ENCODE data around the gene CUEDC1. TPM values are rescaled to one million over a fixed set of nuclear protein-coding genes. Genes with fewer than 3 reads are reported as not detected.

The CUEDC1 gene
- polyA plus RNA-seq, 1 experiment, result 48.5 TPM

DNA sequence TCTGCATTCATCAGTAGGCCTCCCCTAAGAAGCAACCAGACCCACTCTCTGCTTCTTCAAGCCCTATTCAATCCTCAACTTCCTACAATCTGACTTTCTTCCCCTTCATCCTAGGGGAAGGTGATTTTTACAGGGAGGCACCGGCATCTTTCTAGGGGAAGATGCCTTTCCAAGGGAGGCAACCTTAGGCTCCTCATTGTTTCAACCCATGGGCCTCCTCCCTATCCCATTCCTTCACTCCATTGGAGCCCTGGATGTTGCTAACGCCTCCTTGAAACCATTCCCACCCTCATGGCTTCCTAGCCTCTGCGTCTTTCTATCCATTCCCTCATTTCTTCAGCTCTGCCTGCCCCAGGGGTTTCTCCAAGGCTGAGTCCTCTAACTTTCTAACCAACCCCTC lies 2.7 kb upstream of the CUEDC1 start:
- no peaks in the 10 kb centered on the region for H3K27me3 ChIP-seq (ENCODE audit: control insufficient read depth, insufficient read depth, low read length)
- CTCF ChIA-PET, result interaction anchor here (1.4 kb wide), 1 partner anchor 13 kb away, joined by 3 read pairs; no protein-coding TSS in a partner anchor
- no peaks in the 10 kb centered on the region for H3K36me3 ChIP-seq (ENCODE audit: control insufficient read depth, insufficient read depth, low read length)
- H3K4me3 ChIP-seq (ENCODE audit: low read depth, low read length), result no peak overlapping the region
- no peak for DNase-seq (ENCODE audit: low read depth)
- TF ChIP-seq, protein P1, sequence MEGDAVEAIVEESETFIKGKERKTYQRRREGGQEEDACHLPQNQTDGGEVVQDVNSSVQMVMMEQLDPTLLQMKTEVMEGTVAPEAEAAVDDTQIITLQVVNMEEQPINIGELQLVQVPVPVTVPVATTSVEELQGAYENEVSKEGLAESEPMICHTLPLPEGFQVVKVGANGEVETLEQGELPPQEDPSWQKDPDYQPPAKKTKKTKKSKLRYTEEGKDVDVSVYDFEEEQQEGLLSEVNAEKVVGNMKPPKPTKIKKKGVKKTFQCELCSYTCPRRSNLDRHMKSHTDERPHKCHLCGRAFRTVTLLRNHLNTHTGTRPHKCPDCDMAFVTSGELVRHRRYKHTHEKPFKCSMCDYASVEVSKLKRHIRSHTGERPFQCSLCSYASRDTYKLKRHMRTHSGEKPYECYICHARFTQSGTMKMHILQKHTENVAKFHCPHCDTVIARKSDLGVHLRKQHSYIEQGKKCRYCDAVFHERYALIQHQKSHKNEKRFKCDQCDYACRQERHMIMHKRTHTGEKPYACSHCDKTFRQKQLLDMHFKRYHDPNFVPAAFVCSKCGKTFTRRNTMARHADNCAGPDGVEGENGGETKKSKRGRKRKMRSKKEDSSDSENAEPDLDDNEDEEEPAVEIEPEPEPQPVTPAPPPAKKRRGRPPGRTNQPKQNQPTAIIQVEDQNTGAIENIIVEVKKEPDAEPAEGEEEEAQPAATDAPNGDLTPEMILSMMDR (IDR thresholded peaks at IDR 0.05; ENCODE audit: insufficient read depth, low read depth, low read length), result no peak
- POLR2A ChIA-PET, result no interaction called here

DNA sequence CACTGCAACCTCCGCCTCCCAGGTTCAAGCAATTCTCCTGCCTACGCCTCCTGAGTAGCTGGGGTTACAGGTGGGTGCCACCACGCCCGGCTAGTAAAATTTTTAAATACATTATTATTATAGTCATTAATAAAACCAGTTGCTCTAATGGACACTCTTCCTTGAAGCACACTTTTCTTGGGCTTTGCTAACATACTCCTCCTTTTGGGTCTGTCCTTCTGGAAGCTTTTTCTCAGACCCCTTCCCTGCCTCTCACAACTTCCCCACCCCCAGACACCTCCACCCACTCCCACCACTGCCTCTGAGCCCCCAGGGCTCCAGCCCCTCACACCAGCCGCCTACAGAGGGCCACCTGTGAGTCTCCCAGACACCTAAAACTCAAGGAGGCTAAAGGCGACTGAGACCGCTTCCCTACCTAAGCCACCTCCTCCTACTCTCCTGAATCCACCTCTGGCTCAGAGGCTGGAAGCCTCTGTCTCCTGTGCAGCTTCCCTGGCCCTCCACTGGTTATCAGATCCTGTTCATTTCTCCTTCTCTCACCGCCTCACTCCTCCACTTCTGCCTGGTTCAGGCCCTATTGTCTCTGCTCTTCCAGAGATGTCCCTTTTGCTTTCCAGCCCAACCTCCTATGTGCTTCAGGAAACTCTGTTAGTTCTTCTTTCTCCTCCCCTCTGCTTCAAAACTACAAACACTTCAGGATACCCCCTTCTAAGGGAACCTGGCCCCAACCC lies 2.1 kb upstream of the CUEDC1 start:
- POLR2A ChIA-PET, result no interaction called here
- DNase-seq (ENCODE audit: low read depth), result no peak
- H3K27me3 ChIP-seq (ENCODE audit: control insufficient read depth, insufficient read depth, low read length), result no peaks in the 10 kb centered on the region
- H3K4me3 ChIP-seq (ENCODE audit: low read depth, low read length), result no peak overlapping the region
- H3K36me3 ChIP-seq (ENCODE audit: control insufficient read depth, insufficient read depth, low read length), result no peaks in the 10 kb centered on the region
- CTCF ChIA-PET, result interaction anchor here (1.4 to 3.2 kb wide), 2 partner anchors 8 to 13 kb away, joined by 3 to 19 read pairs; no protein-coding TSS in a partner anchor
- TF ChIP-seq, protein P1 (IDR thresholded peaks at IDR 0.05; ENCODE audit: insufficient read depth, low read depth, low read length), result no peak

DNA sequence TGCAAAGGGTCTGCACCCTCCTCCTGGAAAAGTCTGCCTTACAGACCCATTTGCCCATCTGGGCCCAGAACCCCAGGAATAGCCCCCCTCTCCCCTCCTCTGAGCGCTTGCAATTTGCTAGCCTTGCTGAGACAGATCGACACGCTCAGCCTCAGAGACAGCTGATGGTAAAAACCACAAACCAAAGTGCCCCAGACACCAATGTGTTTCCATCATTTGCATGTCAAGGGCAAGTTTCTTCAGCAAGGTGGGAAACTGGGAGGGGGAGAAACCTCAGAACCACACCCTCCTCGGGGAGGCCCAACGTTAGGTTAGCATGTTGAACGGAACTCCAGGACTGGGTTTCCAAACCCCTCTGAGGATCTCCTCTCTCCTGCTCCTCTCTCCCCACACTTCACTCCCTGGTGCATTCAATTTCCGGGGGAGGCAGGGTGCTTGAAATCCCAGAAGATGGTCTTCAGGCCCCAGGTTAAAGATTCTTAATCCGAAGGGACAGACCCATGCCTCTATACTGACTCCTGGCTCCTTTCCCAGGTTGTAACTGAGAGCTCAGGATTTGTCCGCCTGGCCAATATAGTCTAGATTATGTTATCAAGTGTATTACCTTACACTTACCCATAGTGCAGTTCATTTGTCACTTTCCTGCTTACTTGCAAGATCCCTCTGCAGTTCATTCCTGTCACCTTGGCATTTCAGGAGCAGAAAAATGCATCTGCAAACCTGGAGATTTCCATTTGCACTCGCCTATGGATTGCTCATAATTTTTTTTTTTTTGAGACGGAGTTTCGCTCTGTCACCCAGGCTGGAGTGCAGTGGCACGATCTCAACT lies 1.3 kb upstream of the CUEDC1 start:
- DNase-seq (ENCODE audit: low read depth), result no peak
- Histone ChIP-seq H3K27me3 (ENCODE audit: control insufficient read depth, insufficient read depth, low read length) (no peaks in the 10 kb centered on the region), H3K36me3 (ENCODE audit: control insufficient read depth, insufficient read depth, low read length) (no peaks in the 10 kb centered on the region), H3K4me3 (ENCODE audit: low read depth, low read length) (no peak overlapping the region)
- TF ChIP-seq, protein P1 (IDR thresholded peaks at IDR 0.05; ENCODE audit: insufficient read depth, low read depth, low read length), result no peak
- ChIA-PET CTCF (interaction anchor here (0.6 to 6.2 kb wide), 4 partner anchors 9 to 65 kb away, joined by 3 to 39 read pairs (median 12); no protein-coding TSS in a partner anchor), POLR2A (no interaction called here)

- TF ChIP-seq, protein P1 (IDR thresholded peaks at IDR 0.05; ENCODE audit: insufficient read depth, low read depth, low read length), result no peak
These were observed 622 bp downstream of the CUEDC1 start for GRCh38 chr17:57954397-57955182.

More at GRCh38 chr17:57954397-57955182, 622 bp downstream of the CUEDC1 start:
- no peaks in the 10 kb centered on the region for H3K27me3 ChIP-seq (ENCODE audit: control insufficient read depth, insufficient read depth, low read length)
- DNase-seq (ENCODE audit: low read depth), result no peak
- ChIA-PET POLR2A (interaction anchor here (0.7 to 0.8 kb wide), 2 partner anchors 81 to 104 kb away, joined by 3 read pairs; no protein-coding TSS in a partner anchor), CTCF (interaction anchor here (0.7 to 6.2 kb wide), 14 partner anchors 11 to 96 kb away, joined by 3 to 39 read pairs (median 5); no protein-coding TSS in a partner anchor)
- H3K36me3 ChIP-seq (ENCODE audit: control insufficient read depth, insufficient read depth, low read length), result no peaks in the 10 kb centered on the region
- peak overlapping the region; percentile 69 for H3K4me3 ChIP-seq (ENCODE audit: low read depth, low read length)
